ENCODE data around the gene PTPRK. TPM values are rescaled to one million over a fixed set of nuclear protein-coding genes. Genes with fewer than 3 reads are reported as not detected.

Gene PTPRK
- total RNA-seq: 10 to 100 TPM; 25.9 to 61.2 TPM
- polyA plus RNA-seq: 10 to 100 TPM; 12.1 to 32.3 TPM

GRCh38 chr6:128520436-128521281 is at the start of gene PTPRK:
TSS of gene PTPRK (minus strand) at chr6:128520599. CDS start at chr6:128520358, 241 bp downstream.
- Histone ChIP-seq H3K27me3 (ENCODE audit: control insufficient read depth in 4 of 4, insufficient read depth in 4 of 4, low read length in 3 of 4) (no peaks in the 10 kb centered on the region), H3K36me3 (ENCODE audit: control insufficient read depth in 4 of 4, insufficient read depth in 3 of 4, low read depth in 1 of 4, low read length in 3 of 4) (no peaks in the 10 kb centered on the region), H3K9ac (ENCODE audit: low read depth in 1 of 2, low read length in 2 of 2) (peak within 1 kb of the TSS; percentile 64 to 96), H3K4me1 (ENCODE audit: control insufficient read depth in 4 of 4, insufficient read depth in 4 of 4, low read length in 3 of 4) (peaks cover 2 to 35% (median 23%) of the 10 kb centered on the region in 4 donors), H3K4me3 (ENCODE audit: low read depth in 1 of 3, low read length in 3 of 3) (peak within 1 kb of the TSS; percentile 61 to 86 (median 81)), H3K9me3 (ENCODE audit: control insufficient read depth in 4 of 4, low read length in 3 of 4) (no peaks in the 10 kb centered on the region), H3K27ac (ENCODE audit: low read depth in 1 of 2, low read length in 2 of 2) (peak within 1 kb of the TSS; percentile 88 to 97)
- WGBS: under 1% methylated on average over 85 of the region's 85 CpGs
- peak; percentile 84 for DNase-seq (ENCODE audit: low spot score)
- TF ChIP-seq YY1 (IDR thresholded peaks at IDR 0.05) (peak; percentile 85), JUND (IDR thresholded peaks at IDR 0.05) (no peak), TAF1 (conservative IDR thresholded peaks at IDR 0.05) (peak; percentile 48), HNF4G (IDR thresholded peaks at IDR 0.05) (no peak), RAD21 (IDR thresholded peaks at IDR 0.05) (peak; percentile 40 to 60), HNF4A (conservative IDR thresholded peaks at IDR 0.05) (no peak), GABPA (IDR thresholded peaks at IDR 0.05 in 1 of 2, conservative IDR thresholded peaks at IDR 0.05 in 1 of 2) (no peak), FOXA2 (IDR thresholded peaks at IDR 0.05) (no peak), SP1 (IDR thresholded peaks at IDR 0.05) (no peak), ZBTB33 (IDR thresholded peaks at IDR 0.05) (no peak), EGR1 (IDR thresholded peaks at IDR 0.05; ENCODE audit: low read depth in 2 of 2) (peak in 1 of 2 donors; percentile 40), FOXA1 (IDR thresholded peaks at IDR 0.05) (peak; percentile 12), NR2F2 (IDR thresholded peaks at IDR 0.05) (no peak), RXRA (IDR thresholded peaks at IDR 0.05) (no peak)
- TF ChIP-seq, protein P1, sequence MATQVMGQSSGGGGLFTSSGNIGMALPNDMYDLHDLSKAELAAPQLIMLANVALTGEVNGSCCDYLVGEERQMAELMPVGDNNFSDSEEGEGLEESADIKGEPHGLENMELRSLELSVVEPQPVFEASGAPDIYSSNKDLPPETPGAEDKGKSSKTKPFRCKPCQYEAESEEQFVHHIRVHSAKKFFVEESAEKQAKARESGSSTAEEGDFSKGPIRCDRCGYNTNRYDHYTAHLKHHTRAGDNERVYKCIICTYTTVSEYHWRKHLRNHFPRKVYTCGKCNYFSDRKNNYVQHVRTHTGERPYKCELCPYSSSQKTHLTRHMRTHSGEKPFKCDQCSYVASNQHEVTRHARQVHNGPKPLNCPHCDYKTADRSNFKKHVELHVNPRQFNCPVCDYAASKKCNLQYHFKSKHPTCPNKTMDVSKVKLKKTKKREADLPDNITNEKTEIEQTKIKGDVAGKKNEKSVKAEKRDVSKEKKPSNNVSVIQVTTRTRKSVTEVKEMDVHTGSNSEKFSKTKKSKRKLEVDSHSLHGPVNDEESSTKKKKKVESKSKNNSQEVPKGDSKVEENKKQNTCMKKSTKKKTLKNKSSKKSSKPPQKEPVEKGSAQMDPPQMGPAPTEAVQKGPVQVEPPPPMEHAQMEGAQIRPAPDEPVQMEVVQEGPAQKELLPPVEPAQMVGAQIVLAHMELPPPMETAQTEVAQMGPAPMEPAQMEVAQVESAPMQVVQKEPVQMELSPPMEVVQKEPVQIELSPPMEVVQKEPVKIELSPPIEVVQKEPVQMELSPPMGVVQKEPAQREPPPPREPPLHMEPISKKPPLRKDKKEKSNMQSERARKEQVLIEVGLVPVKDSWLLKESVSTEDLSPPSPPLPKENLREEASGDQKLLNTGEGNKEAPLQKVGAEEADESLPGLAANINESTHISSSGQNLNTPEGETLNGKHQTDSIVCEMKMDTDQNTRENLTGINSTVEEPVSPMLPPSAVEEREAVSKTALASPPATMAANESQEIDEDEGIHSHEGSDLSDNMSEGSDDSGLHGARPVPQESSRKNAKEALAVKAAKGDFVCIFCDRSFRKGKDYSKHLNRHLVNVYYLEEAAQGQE (IDR thresholded peaks at IDR 0.05): peak; percentile 83
- TF ChIP-seq, protein P2, sequence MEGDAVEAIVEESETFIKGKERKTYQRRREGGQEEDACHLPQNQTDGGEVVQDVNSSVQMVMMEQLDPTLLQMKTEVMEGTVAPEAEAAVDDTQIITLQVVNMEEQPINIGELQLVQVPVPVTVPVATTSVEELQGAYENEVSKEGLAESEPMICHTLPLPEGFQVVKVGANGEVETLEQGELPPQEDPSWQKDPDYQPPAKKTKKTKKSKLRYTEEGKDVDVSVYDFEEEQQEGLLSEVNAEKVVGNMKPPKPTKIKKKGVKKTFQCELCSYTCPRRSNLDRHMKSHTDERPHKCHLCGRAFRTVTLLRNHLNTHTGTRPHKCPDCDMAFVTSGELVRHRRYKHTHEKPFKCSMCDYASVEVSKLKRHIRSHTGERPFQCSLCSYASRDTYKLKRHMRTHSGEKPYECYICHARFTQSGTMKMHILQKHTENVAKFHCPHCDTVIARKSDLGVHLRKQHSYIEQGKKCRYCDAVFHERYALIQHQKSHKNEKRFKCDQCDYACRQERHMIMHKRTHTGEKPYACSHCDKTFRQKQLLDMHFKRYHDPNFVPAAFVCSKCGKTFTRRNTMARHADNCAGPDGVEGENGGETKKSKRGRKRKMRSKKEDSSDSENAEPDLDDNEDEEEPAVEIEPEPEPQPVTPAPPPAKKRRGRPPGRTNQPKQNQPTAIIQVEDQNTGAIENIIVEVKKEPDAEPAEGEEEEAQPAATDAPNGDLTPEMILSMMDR (IDR thresholded peaks at IDR 0.05; ENCODE audit: low read depth, low read length, missing input control): peak; percentile 69
- TF ChIP-seq, protein P3, sequence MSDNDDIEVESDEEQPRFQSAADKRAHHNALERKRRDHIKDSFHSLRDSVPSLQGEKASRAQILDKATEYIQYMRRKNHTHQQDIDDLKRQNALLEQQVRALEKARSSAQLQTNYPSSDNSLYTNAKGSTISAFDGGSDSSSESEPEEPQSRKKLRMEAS (IDR thresholded peaks at IDR 0.05): no peak
- TF ChIP-seq, protein P4, sequence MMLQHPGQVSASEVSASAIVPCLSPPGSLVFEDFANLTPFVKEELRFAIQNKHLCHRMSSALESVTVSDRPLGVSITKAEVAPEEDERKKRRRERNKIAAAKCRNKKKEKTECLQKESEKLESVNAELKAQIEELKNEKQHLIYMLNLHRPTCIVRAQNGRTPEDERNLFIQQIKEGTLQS (IDR thresholded peaks at IDR 0.05): no peak

All from liver (tissue), 9 donors.